Neuronal stem cell (in vitro differentiated cells): Measurements from ENCODE around the gene QRICH2.

ENCODE experiments used
- DNase-seq: peaks from one replicate; pipeline ENCODE4 v3.0.0-alpha.2; 2013; ENCODE audit warnings: low spot score
- H2AFZ ChIP-seq: one replicate; pipeline ENCODE4 v1.6.1; 2013; ENCODE audit warnings: mild to moderate bottlenecking, low read length, inconsistent platforms
- H2AK5ac ChIP-seq: 2 replicates; pipeline ENCODE4 v1.6.1; 2013; ENCODE audit warnings: low read depth, mild to moderate bottlenecking, inconsistent platforms, low read length, moderate library complexity, mixed read lengths
- H2BK120ac ChIP-seq: 2 replicates; pipeline ENCODE4 v1.6.1; 2013; ENCODE audit warnings: low read depth, mild to moderate bottlenecking, inconsistent platforms, low read length, moderate library complexity, mixed read lengths
- H2BK12ac ChIP-seq: one replicate; pipeline ENCODE4 v1.6.1; 2013; ENCODE audit warnings: low read length, inconsistent platforms
- H2BK15ac ChIP-seq: 2 replicates; pipeline ENCODE4 v1.6.1; 2013; ENCODE audit warnings: mild to moderate bottlenecking, low read length, inconsistent platforms, mixed read lengths
- H2BK5ac ChIP-seq: one replicate; pipeline ENCODE4 v1.6.1; 2013; ENCODE audit warnings: inconsistent platforms, mild to moderate bottlenecking, low read length, moderate library complexity
- H3K14ac ChIP-seq: one replicate; pipeline ENCODE4 v1.6.1; 2013; ENCODE audit warnings: low read length, inconsistent platforms
- H3K18ac ChIP-seq: 2 replicates; pipeline ENCODE4 v1.6.1; 2013; ENCODE audit warnings: low read length, inconsistent platforms
- H3K23ac ChIP-seq: 2 replicates; pipeline ENCODE4 v1.6.1; 2013; ENCODE audit warnings: low read depth, mild to moderate bottlenecking, mixed read lengths, low read length, inconsistent platforms; ENCODE audit not compliant: poor library complexity
- H3K27ac ChIP-seq: replicated peaks from 3 replicates; pipeline ENCODE4 v1.5.1; 2013; ENCODE audit warnings: low read length, inconsistent platforms
- H3K27me3 ChIP-seq, 3 experiments: 2 replicates each; pipeline ENCODE4 v1.6.1; 2013; ENCODE audit warnings: low read length in 3 of 3, mild to moderate bottlenecking in 2 of 3, inconsistent platforms in 1 of 3, low read depth in 1 of 3, mixed read lengths in 1 of 3, moderate library complexity in 1 of 3; ENCODE audit not compliant: control insufficient read depth in 3 of 3, insufficient read depth in 3 of 3
- H3K36me3 ChIP-seq, 2 donors: replicated peaks in 1 of 2; 2 replicates each; pipeline ENCODE4 v1.6.1; 2013; ENCODE audit warnings: low read length in 2 of 2; ENCODE audit not compliant: control insufficient read depth in 2 of 2, insufficient read depth in 2 of 2
- H3K4ac ChIP-seq: 2 replicates; pipeline ENCODE4 v1.6.1; 2013; ENCODE audit warnings: inconsistent platforms, mild to moderate bottlenecking, low read length, moderate library complexity
- H3K4me1 ChIP-seq, 2 donors: 1 replicate in 1 of 2; 2 replicates in 1 of 2; pipeline ENCODE4 v1.6.1; 2013; ENCODE audit warnings: low read length in 2 of 2, low read depth in 1 of 2; ENCODE audit not compliant: control insufficient read depth in 2 of 2, insufficient read depth in 1 of 2
- H3K4me2 ChIP-seq: one replicate; pipeline ENCODE4 v1.6.1; 2013; ENCODE audit warnings: mild to moderate bottlenecking, low read length, inconsistent platforms; ENCODE audit not compliant: insufficient read depth, poor library complexity, severe bottlenecking
- H3K4me3 ChIP-seq, 2 donors: 2 replicates each; pipeline ENCODE4 v1.5.1; 2013; ENCODE audit warnings: low read length in 2 of 2, mild to moderate bottlenecking in 2 of 2, inconsistent platforms in 1 of 2, moderate library complexity in 1 of 2
- H3K79me1 ChIP-seq: one replicate; pipeline ENCODE4 v1.6.1; 2013; ENCODE audit warnings: low read depth, mild to moderate bottlenecking, inconsistent platforms, low read length, moderate library complexity
- H3K9ac ChIP-seq: one replicate; pipeline ENCODE4 v1.6.1; 2013; ENCODE audit warnings: mild to moderate bottlenecking, low read depth, low read length, inconsistent platforms; ENCODE audit not compliant: poor library complexity
- H3K9me3 ChIP-seq, 2 donors: replicated peaks in 1 of 2; 2 replicates each; pipeline versions ENCODE3 to v1.6.1; 2013; ENCODE audit warnings: low read length in 2 of 2, mild to moderate bottlenecking in 2 of 2, inconsistent platforms in 1 of 2, low read depth in 1 of 2, mixed read lengths in 1 of 2, moderate library complexity in 1 of 2; ENCODE audit not compliant: control insufficient read depth in 2 of 2, insufficient read depth in 1 of 2
- H4K8ac ChIP-seq: one replicate; pipeline ENCODE4 v1.6.1; 2013; ENCODE audit warnings: low read depth, mild to moderate bottlenecking, inconsistent platforms, low read length, moderate library complexity
- H4K91ac ChIP-seq: one replicate; pipeline ENCODE4 v1.6.1; 2013; ENCODE audit warnings: low read length, low read depth, mild to moderate bottlenecking, inconsistent platforms; ENCODE audit not compliant: poor library complexity
- WGBS, 2 donors: extraction: QIAGEN DNeasy Blood & Tissue Kit; methylation state at CpG; one replicate each; pipeline ENCODE4 v1.1.7; 2013; ENCODE audit warnings: missing lambda C conversion rate in 2 of 2, mixed read lengths in 1 of 2; ENCODE audit not compliant: insufficient read length in 2 of 2, insufficient replicate concordance in 1 of 2; ENCODE audit errors: extremely low coverage in 2 of 2; 5-methylcytosine and 5-hydroxymethylcytosine counted together

Gene QRICH2

GRCh38 chr17:76336756-76337412, 28.8 kb upstream of the QRICH2 start:
- H3K4me2 ChIP-seq: no peak overlapping the region
- DNase-seq: peak; percentile 24
- H3K4me1 ChIP-seq: peaks cover 0 to 11% of the 10 kb centered on the region in 2 donors
- WGBS, 2 donors: no CpG with 5 or more reads among the region's 7 CpGs
- H2AK5ac ChIP-seq: no peak overlapping the region
- no peak overlapping the region for H3K14ac ChIP-seq
- H4K8ac ChIP-seq: no peak overlapping the region
- peaks cover 3 to 39% of the 10 kb centered on the region in 2 donors for H3K36me3 ChIP-seq
- no peak overlapping the region for H2BK12ac ChIP-seq
- no peak overlapping the region for H3K4ac ChIP-seq
- H3K27ac ChIP-seq: peak overlapping the region; percentile 41
- no peak overlapping the region for H4K91ac ChIP-seq
- no peak overlapping the region for H3K4me3 ChIP-seq
- no peak overlapping the region for H2BK5ac ChIP-seq
- H3K79me1 ChIP-seq: peaks cover 2% of the 10 kb centered on the region
- H2BK120ac ChIP-seq: no peak overlapping the region
- no peak overlapping the region for H2AFZ ChIP-seq
- no peaks in the 10 kb centered on the region for H3K9me3 ChIP-seq
- no peak overlapping the region for H3K18ac ChIP-seq
- no peak overlapping the region for H3K9ac ChIP-seq
- no peak overlapping the region for H3K23ac ChIP-seq
- H2BK15ac ChIP-seq: no peak overlapping the region
- no peaks in the 10 kb centered on the region for H3K27me3 ChIP-seq

GRCh38 chr17:76335716-76336381, 27.8 kb upstream of the QRICH2 start:
- Histone ChIP-seq H2AK5ac (no peak overlapping the region), H3K4me3 (no peak overlapping the region), H3K36me3 (peaks cover 2 to 41% of the 10 kb centered on the region in 2 donors), H3K79me1 (peaks cover 2% of the 10 kb centered on the region), H3K27ac (no peak overlapping the region), H3K14ac (no peak overlapping the region), H4K8ac (no peak overlapping the region), H3K4me2 (no peak overlapping the region), H4K91ac (no peak overlapping the region), H3K4ac (no peak overlapping the region), H2BK5ac (no peak overlapping the region), H3K9ac (no peak overlapping the region), H3K27me3 (no peaks in the 10 kb centered on the region), H2BK120ac (no peak overlapping the region), H2BK15ac (no peak overlapping the region), H3K9me3 (no peaks in the 10 kb centered on the region), H3K18ac (no peak overlapping the region), H3K23ac (no peak overlapping the region), H2BK12ac (no peak overlapping the region), H3K4me1 (peaks cover 0 to 11% of the 10 kb centered on the region in 2 donors), H2AFZ (no peak overlapping the region)
- no peak for DNase-seq
- no CpG with 5 or more reads among the region's 9 CpGs for WGBS, 2 donors

GRCh38 chr17:76333673-76334505, 25.8 kb upstream of the QRICH2 start:
- Histone ChIP-seq H2BK120ac (no peak overlapping the region), H2BK5ac (no peak overlapping the region), H3K79me1 (no peaks in the 10 kb centered on the region), H2AK5ac (no peak overlapping the region), H4K91ac (no peak overlapping the region), H3K14ac (peak overlapping the region; percentile 61), H3K23ac (no peak overlapping the region), H2BK12ac (no peak overlapping the region), H3K9me3 (no peaks in the 10 kb centered on the region), H3K4me2 (no peak overlapping the region), H2AFZ (no peak overlapping the region), H4K8ac (no peak overlapping the region), H3K18ac (peak overlapping the region; percentile 4), H3K27ac (peak overlapping the region; percentile 4), H3K4me3 (no peak overlapping the region), H3K27me3 (no peaks in the 10 kb centered on the region), H3K9ac (no peak overlapping the region), H3K4ac (no peak overlapping the region), H3K4me1 (peaks cover 0 to 11% of the 10 kb centered on the region in 2 donors), H3K36me3 (peaks cover 8 to 50% of the 10 kb centered on the region in 2 donors), H2BK15ac (no peak overlapping the region)
- WGBS, 2 donors: no CpG with 5 or more reads among the region's 11 CpGs
- DNase-seq: no peak

- no peak for DNase-seq
- Histone ChIP-seq H3K4ac (no peak overlapping the region), H3K23ac (no peak overlapping the region), H3K4me1 (peaks cover 0 to 6% of the 10 kb centered on the region in 2 donors), H2AK5ac (no peak overlapping the region), H2BK15ac (no peak overlapping the region), H4K91ac (no peak overlapping the region), H4K8ac (no peak overlapping the region), H3K18ac (no peak overlapping the region), H3K14ac (no peak overlapping the region), H2BK12ac (no peak overlapping the region), H2BK5ac (no peak overlapping the region), H3K36me3 (peaks cover 18 to 75% of the 10 kb centered on the region in 2 donors), H2BK120ac (no peak overlapping the region), H3K27ac (no peak overlapping the region), H3K4me3 (no peak overlapping the region), H3K79me1 (no peaks in the 10 kb centered on the region), H3K4me2 (no peak overlapping the region), H3K9me3 (no peaks in the 10 kb centered on the region), H2AFZ (no peak overlapping the region), H3K9ac (no peak overlapping the region), H3K27me3 (no peaks in the 10 kb centered on the region)
- WGBS, 2 donors: no CpG with 5 or more reads among the region's 2 CpGs
These were observed 23.0 kb upstream of the QRICH2 start for GRCh38 chr17:76331083-76331482.
